Measurements from ENCODE around the gene PTCD1. TPM values are rescaled to one million over a fixed set of nuclear protein-coding genes. Genes with fewer than 3 reads are reported as not detected.

PTCD1 gene
- total and polyA plus RNA-seq, 4 donors, result 2.8 to 6.8 (median 3.9) TPM

DNA sequence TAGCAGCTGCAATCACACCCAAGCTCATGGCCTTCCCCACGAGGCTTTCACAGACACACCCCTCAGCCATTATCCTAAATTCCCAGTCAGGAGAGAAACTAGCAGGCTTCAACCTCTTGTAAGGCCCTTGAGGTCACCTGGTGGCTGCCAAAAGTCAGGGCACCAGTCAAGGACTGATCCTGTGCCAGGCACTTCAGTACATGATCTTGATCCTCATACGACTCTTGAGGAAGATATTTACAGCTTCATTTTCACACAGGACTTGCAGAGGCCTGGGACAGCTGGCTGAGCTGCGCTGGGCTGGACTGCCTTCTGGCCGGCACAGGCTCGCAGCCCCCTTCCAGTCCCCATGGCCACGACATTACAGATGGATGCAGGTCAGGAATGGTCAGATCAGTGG lies 39.0 kb downstream of the PTCD1 start:
- Histone ChIP-seq H3K4me1 (ENCODE audit: control insufficient read depth in 5 of 5, insufficient read depth in 5 of 5, low read length in 5 of 5) (peaks cover 0 to under 1% (median 0%) of the 10 kb centered on the region in 5 donors), H3K27me3 (ENCODE audit: control insufficient read depth in 3 of 3, insufficient read depth in 3 of 3, low read length in 2 of 3) (no peaks in the 10 kb centered on the region), H3K4me3 (no peak overlapping the region), H3K9ac (ENCODE audit: insufficient read depth in 1 of 2, low read length in 2 of 2) (no peak overlapping the region), H3K27ac (ENCODE audit: low read depth in 1 of 2, low read length in 1 of 2) (peak overlapping the region in 1 of 2 donors; percentile 6), H3K36me3 (ENCODE audit: control insufficient read depth in 4 of 4, insufficient read depth in 4 of 4, low read length in 4 of 4) (peaks cover 32 to 68% (median 43%) of the 10 kb centered on the region in 4 donors), H3K9me3 (ENCODE audit: control insufficient read depth in 4 of 4, insufficient read depth in 3 of 4, low read length in 3 of 4) (no peaks in the 10 kb centered on the region)
- DNase-seq (no peak), ATAC-seq (ENCODE audit: insufficient read depth, low FRiP score) (peak; percentile 17)
- WGBS, 2 donors, result 62 to 82% methylated on average over 6 of the region's 6 CpGs
- TF ChIP-seq, protein P1, sequence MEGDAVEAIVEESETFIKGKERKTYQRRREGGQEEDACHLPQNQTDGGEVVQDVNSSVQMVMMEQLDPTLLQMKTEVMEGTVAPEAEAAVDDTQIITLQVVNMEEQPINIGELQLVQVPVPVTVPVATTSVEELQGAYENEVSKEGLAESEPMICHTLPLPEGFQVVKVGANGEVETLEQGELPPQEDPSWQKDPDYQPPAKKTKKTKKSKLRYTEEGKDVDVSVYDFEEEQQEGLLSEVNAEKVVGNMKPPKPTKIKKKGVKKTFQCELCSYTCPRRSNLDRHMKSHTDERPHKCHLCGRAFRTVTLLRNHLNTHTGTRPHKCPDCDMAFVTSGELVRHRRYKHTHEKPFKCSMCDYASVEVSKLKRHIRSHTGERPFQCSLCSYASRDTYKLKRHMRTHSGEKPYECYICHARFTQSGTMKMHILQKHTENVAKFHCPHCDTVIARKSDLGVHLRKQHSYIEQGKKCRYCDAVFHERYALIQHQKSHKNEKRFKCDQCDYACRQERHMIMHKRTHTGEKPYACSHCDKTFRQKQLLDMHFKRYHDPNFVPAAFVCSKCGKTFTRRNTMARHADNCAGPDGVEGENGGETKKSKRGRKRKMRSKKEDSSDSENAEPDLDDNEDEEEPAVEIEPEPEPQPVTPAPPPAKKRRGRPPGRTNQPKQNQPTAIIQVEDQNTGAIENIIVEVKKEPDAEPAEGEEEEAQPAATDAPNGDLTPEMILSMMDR (IDR thresholded peaks at IDR 0.05; ENCODE audit: control extremely low read depth, extremely low read depth), result no peak

- H3K4me1 ChIP-seq (ENCODE audit: control insufficient read depth in 5 of 5, insufficient read depth in 5 of 5, low read length in 5 of 5), result peaks cover 0 to under 1% (median 0%) of the 10 kb centered on the region in 5 donors
- peaks cover 30 to 68% (median 40%) of the 10 kb centered on the region in 4 donors for H3K36me3 ChIP-seq (ENCODE audit: control insufficient read depth in 4 of 4, insufficient read depth in 4 of 4, low read length in 4 of 4)
- peak overlapping the region in 1 of 2 donors; percentile 44 for H3K27ac ChIP-seq (ENCODE audit: low read depth in 1 of 2, low read length in 1 of 2)
- H3K9me3 ChIP-seq (ENCODE audit: control insufficient read depth in 4 of 4, insufficient read depth in 3 of 4, low read length in 3 of 4), result no peaks in the 10 kb centered on the region
- no peaks in the 10 kb centered on the region for H3K27me3 ChIP-seq (ENCODE audit: control insufficient read depth in 3 of 3, insufficient read depth in 3 of 3, low read length in 2 of 3)
- DNase-seq, result no peak
- 78 to 88% methylated on average over 5 of the region's 5 CpGs for WGBS, 2 donors
- H3K4me3 ChIP-seq, result no peak overlapping the region
- TF ChIP-seq, protein P1 (IDR thresholded peaks at IDR 0.05; ENCODE audit: control extremely low read depth, extremely low read depth), result no peak
- no peak overlapping the region for H3K9ac ChIP-seq (ENCODE audit: insufficient read depth in 1 of 2, low read length in 2 of 2)
- ATAC-seq (ENCODE audit: insufficient read depth, low FRiP score), result no peak
Observed at GRCh38 chr7:99398891-99399445, 39.6 kb downstream of the PTCD1 start.

DNA sequence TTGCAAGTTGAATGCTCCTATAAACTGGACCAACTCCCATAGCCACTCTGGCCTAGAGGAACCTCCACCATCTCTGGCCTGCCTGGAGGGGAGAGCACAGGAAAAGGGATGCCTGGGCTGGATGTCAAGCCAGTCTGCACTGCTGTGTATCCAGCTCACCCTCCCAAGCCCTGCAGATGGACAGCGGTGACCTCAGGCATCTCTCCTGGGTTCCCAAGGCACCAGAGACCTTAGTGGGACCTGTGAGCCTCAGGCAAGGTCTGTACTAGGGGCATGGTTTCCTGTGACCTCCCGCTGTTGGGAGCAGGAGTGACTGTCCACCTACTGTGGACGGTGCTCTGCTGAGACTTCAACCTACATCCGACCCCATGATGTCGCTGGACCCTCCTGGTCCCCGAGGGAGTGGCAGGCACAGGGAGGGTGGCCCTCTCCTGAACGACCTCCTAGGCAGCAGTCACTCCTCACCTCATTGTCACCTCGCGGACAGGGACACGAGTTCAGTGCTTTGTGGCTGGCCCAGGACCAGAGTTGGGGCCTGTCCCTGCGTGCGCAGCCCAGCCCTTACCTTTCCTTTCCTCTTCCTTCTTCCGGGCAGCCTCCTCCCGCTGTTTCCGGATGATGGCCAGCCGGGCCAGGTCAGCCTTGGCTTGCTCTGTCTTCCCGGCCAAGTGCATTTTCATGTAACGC lies 41.2 kb downstream of the PTCD1 start:
- H3K27me3 ChIP-seq (ENCODE audit: control insufficient read depth in 3 of 3, insufficient read depth in 3 of 3, low read length in 2 of 3), result no peaks in the 10 kb centered on the region
- no peaks in the 10 kb centered on the region for H3K9me3 ChIP-seq (ENCODE audit: control insufficient read depth in 4 of 4, insufficient read depth in 3 of 4, low read length in 3 of 4)
- H3K9ac ChIP-seq (ENCODE audit: insufficient read depth in 1 of 2, low read length in 2 of 2), result no peak overlapping the region
- no peak for DNase-seq
- H3K4me1 ChIP-seq (ENCODE audit: control insufficient read depth in 5 of 5, insufficient read depth in 5 of 5, low read length in 5 of 5), result peaks cover under 1 to 13% (median 10%) of the 10 kb centered on the region in 5 donors
- H3K36me3 ChIP-seq (ENCODE audit: control insufficient read depth in 4 of 4, insufficient read depth in 4 of 4, low read length in 4 of 4), result peaks cover 23 to 65% (median 30%) of the 10 kb centered on the region in 4 donors
- WGBS, 2 donors, result 88% methylated on average over 18 of the region's 18 CpGs
- H3K27ac ChIP-seq (ENCODE audit: low read depth in 1 of 2, low read length in 1 of 2), result no peak overlapping the region
- TF ChIP-seq, protein P1 (IDR thresholded peaks at IDR 0.05; ENCODE audit: control extremely low read depth, extremely low read depth), result no peak
- no peak overlapping the region for H3K4me3 ChIP-seq
- no peak for ATAC-seq (ENCODE audit: insufficient read depth, low FRiP score)

Data from lung (tissue), 12 donors.